ENCODE results near the gene RPS6KC1. TPM values are rescaled to one million over a fixed set of nuclear protein-coding genes. Genes with fewer than 3 reads are reported as not detected.

Gene RPS6KC1
- total RNA-seq, 4 donors from 2014 or later: 22.9 to 30.1 (median 26.7) TPM

- Histone ChIP-seq H3K27ac (no peak overlapping the region), H3K9me3 (peaks cover 0 to 10% (median 0%) of the 10 kb centered on the region in 4 donors), H3K4me3 (no peak overlapping the region), H3K27me3 (no peaks in the 10 kb centered on the region), H3K4me1 (no peaks in the 10 kb centered on the region), H3K36me3 (peaks cover 0 to 56% (median 0%) of the 10 kb centered on the region in 3 donors)
- no peak for TF ChIP-seq EP300 (IDR thresholded peaks at IDR 0.05)
- no peak for TF ChIP-seq CTCF (IDR thresholded peaks at IDR 0.05)
- TF ChIP-seq POLR2A (IDR thresholded peaks at IDR 0.05): no peak
- 53 to 67% methylated on average over 2 of the region's 2 CpGs for WGBS, 2 donors
- DNase-seq (ENCODE audit: low spot score in 2 of 2): no peak
Observed at GRCh38 chr1:213266983-213267772, 216.1 kb downstream of the RPS6KC1 start.

GRCh38 chr1:213268221-213268620 lies 217.2 kb downstream of the RPS6KC1 start:
- no peak for DNase-seq (ENCODE audit: low spot score in 2 of 2)
- H3K27ac ChIP-seq: no peak overlapping the region
- peaks cover 0 to 58% (median 0%) of the 10 kb centered on the region in 3 donors for H3K36me3 ChIP-seq
- no peaks in the 10 kb centered on the region for H3K4me1 ChIP-seq
- TF ChIP-seq EP300 (IDR thresholded peaks at IDR 0.05) (no peak), CTCF (IDR thresholded peaks at IDR 0.05) (no peak), POLR2A (IDR thresholded peaks at IDR 0.05) (no peak)
- H3K27me3 ChIP-seq: no peaks in the 10 kb centered on the region
- peaks cover 0 to 10% (median 0%) of the 10 kb centered on the region in 4 donors for H3K9me3 ChIP-seq
- H3K4me3 ChIP-seq: no peak overlapping the region

GRCh38 chr1:213269829-213270228 lies 218.8 kb downstream of the RPS6KC1 start:
- H3K36me3 ChIP-seq: peaks cover 0 to 57% (median 0%) of the 10 kb centered on the region in 3 donors
- no peaks in the 10 kb centered on the region for H3K4me1 ChIP-seq
- TF ChIP-seq EP300 (IDR thresholded peaks at IDR 0.05): no peak
- TF ChIP-seq CTCF (IDR thresholded peaks at IDR 0.05): no peak
- TF ChIP-seq POLR2A (IDR thresholded peaks at IDR 0.05): no peak
- H3K9me3 ChIP-seq: peaks cover 0 to 10% (median 0%) of the 10 kb centered on the region in 4 donors
- no peak overlapping the region for H3K27ac ChIP-seq
- DNase-seq (ENCODE audit: low spot score in 2 of 2): no peak
- 85 to 93% methylated on average over 1 of the region's 1 CpG for WGBS, 2 donors
- no peaks in the 10 kb centered on the region for H3K27me3 ChIP-seq
- no peak overlapping the region for H3K4me3 ChIP-seq

GRCh38 chr1:213273546-213273945 lies 222.5 kb downstream of the RPS6KC1 start:
- Histone ChIP-seq H3K9me3 (no peaks in the 10 kb centered on the region), H3K4me3 (no peak overlapping the region), H3K27me3 (no peaks in the 10 kb centered on the region), H3K27ac (no peak overlapping the region), H3K36me3 (peaks cover 0 to 46% (median 0%) of the 10 kb centered on the region in 3 donors), H3K4me1 (no peaks in the 10 kb centered on the region)
- 54% methylated on average over 2 of the region's 2 CpGs for WGBS, 2 donors
- no peak for TF ChIP-seq CTCF (IDR thresholded peaks at IDR 0.05)
- no peak for DNase-seq (ENCODE audit: low spot score in 2 of 2)

- H3K9me3 ChIP-seq: no peaks in the 10 kb centered on the region
- H3K4me1 ChIP-seq: no peaks in the 10 kb centered on the region
- H3K4me3 ChIP-seq: no peak overlapping the region
- DNase-seq (ENCODE audit: low spot score in 2 of 2): no peak
- no peak overlapping the region for H3K27ac ChIP-seq
- peaks cover 0 to 46% (median 0%) of the 10 kb centered on the region in 3 donors for H3K36me3 ChIP-seq
- TF ChIP-seq CTCF (IDR thresholded peaks at IDR 0.05): no peak
- no peak for TF ChIP-seq POLR2A (IDR thresholded peaks at IDR 0.05)
- TF ChIP-seq EP300 (IDR thresholded peaks at IDR 0.05): no peak
- H3K27me3 ChIP-seq: no peaks in the 10 kb centered on the region
Observed at GRCh38 chr1:213274140-213274539, 223.1 kb downstream of the RPS6KC1 start.

Measured in tibial nerve (tissue), 4 donors.